ENCODE results near the gene ANO9. TPM values are rescaled to one million over a fixed set of nuclear protein-coding genes. Genes with fewer than 3 reads are reported as not detected.
"Not testable (repeated sequence)": the region's sequence is repeated elsewhere in the genome, so short reads cannot be mapped to it uniquely, and the experiment has no call there.

The ANO9 gene
- total RNA-seq, 1 experiment from 2014 or later = 16.6 TPM

GRCh38 chr11:425301-425700 is 16.5 kb downstream of the ANO9 start:
- no peaks in the 10 kb centered on the region for H3K4me1 ChIP-seq (ENCODE audit: insufficient read depth, low read length)
- no peaks in the 10 kb centered on the region for H3K79me2 ChIP-seq (ENCODE audit: low read length)
- no peaks in the 10 kb centered on the region for H3K27me3 ChIP-seq (ENCODE audit: low read length)
- no peaks in the 10 kb centered on the region for H3K9me3 ChIP-seq (ENCODE audit: low read length)
- ChIA-PET CTCF (no interaction called here), POLR2A (ENCODE audit: unreplicated experiment) (no interaction called here)
- intact Hi-C loops (cut with micrococcal nuclease) = no loop called here
- H3K36me3 ChIP-seq (ENCODE audit: low read depth, low read length) = no peaks in the 10 kb centered on the region
- H3K9me2 ChIP-seq (replicated peaks; ENCODE audit: low read length) = no peaks in the 10 kb centered on the region
- ATAC-seq (no peak), DNase-seq (no peak)
- H3F3A ChIP-seq (ENCODE audit: low read length, unreplicated experiment) = no peaks in the 10 kb centered on the region
- no peaks in the 10 kb centered on the region for H4K20me1 ChIP-seq (ENCODE audit: low read length)
- H3K9ac ChIP-seq (ENCODE audit: low read length) = no peak overlapping the region
- BruUV-seq (replicated peaks) = no TSS peak
- no peak overlapping the region for H3K4me2 ChIP-seq (ENCODE audit: low read length)
- no peak overlapping the region for H3K27ac ChIP-seq (ENCODE audit: low read length)
- no peak overlapping the region for H2AFZ ChIP-seq (ENCODE audit: low read length)
- TF ChIP-seq EZH2phosphoT487 (IDR thresholded peaks at IDR 0.05; ENCODE audit: borderline replicate concordance, low read length) (no peak), EZH2 (IDR thresholded peaks at IDR 0.05; ENCODE audit: low read length, unreplicated experiment) (no peak), CTCF (conservative IDR thresholded peaks at IDR 0.05; ENCODE audit: low read depth, low read length) (no peak)
- no peak overlapping the region for H3K4me3 ChIP-seq (ENCODE audit: low read length)

- CTCF ChIA-PET; intact Hi-C loops (cut with micrococcal nuclease); ATAC-seq: not testable (repeated sequence)
Observed at GRCh38 chr11:424766-425165, 17.0 kb downstream of the ANO9 start.

GRCh38 chr11:424232-424631 is 17.6 kb downstream of the ANO9 start:
- H3K4me1 ChIP-seq (ENCODE audit: insufficient read depth, low read length) = no peaks in the 10 kb centered on the region
- POLR2A ChIA-PET (ENCODE audit: unreplicated experiment) = no interaction called here
- no peaks in the 10 kb centered on the region for H4K20me1 ChIP-seq (ENCODE audit: low read length)
- no peak for DNase-seq
- no peaks in the 10 kb centered on the region for H3K9me2 ChIP-seq (replicated peaks; ENCODE audit: low read length)
- intact Hi-C loops (cut with micrococcal nuclease) = no loop called here
- CTCF ChIA-PET = no interaction called here
- BruUV-seq (replicated peaks) = no TSS peak
- no peaks in the 10 kb centered on the region for H3K79me2 ChIP-seq (ENCODE audit: low read length)
- H3K27ac ChIP-seq (ENCODE audit: low read length) = no peak overlapping the region
- H3K4me3 ChIP-seq (ENCODE audit: low read length) = no peak overlapping the region
- no peak for ATAC-seq
- no peaks in the 10 kb centered on the region for H3F3A ChIP-seq (ENCODE audit: low read length, unreplicated experiment)
- no peaks in the 10 kb centered on the region for H3K36me3 ChIP-seq (ENCODE audit: low read depth, low read length)
- no peaks in the 10 kb centered on the region for H3K27me3 ChIP-seq (ENCODE audit: low read length)
- TF ChIP-seq CTCF (conservative IDR thresholded peaks at IDR 0.05; ENCODE audit: low read depth, low read length) (no peak), EZH2 (IDR thresholded peaks at IDR 0.05; ENCODE audit: low read length, unreplicated experiment) (no peak), EZH2phosphoT487 (IDR thresholded peaks at IDR 0.05; ENCODE audit: borderline replicate concordance, low read length) (no peak)
- no peak overlapping the region for H2AFZ ChIP-seq (ENCODE audit: low read length)
- H3K9me3 ChIP-seq (ENCODE audit: low read length) = no peaks in the 10 kb centered on the region
- H3K4me2 ChIP-seq (ENCODE audit: low read length) = no peak overlapping the region
- H3K9ac ChIP-seq (ENCODE audit: low read length) = no peak overlapping the region

More at GRCh38 chr11:424766-425165, 17.0 kb downstream of the ANO9 start:
- H3K27ac ChIP-seq (ENCODE audit: low read length); H3K27me3 ChIP-seq (ENCODE audit: low read length); H3K4me1 ChIP-seq (ENCODE audit: insufficient read depth, low read length); POLR2A ChIA-PET (ENCODE audit: unreplicated experiment); DNase-seq; H3K9me2 ChIP-seq (replicated peaks; ENCODE audit: low read length); H3F3A ChIP-seq (ENCODE audit: low read length, unreplicated experiment); H3K4me2 ChIP-seq (ENCODE audit: low read length); H4K20me1 ChIP-seq (ENCODE audit: low read length); H2AFZ ChIP-seq (ENCODE audit: low read length); H3K4me3 ChIP-seq (ENCODE audit: low read length); H3K36me3 ChIP-seq (ENCODE audit: low read depth, low read length); H3K79me2 ChIP-seq (ENCODE audit: low read length); BruUV-seq (replicated peaks); H3K9ac ChIP-seq (ENCODE audit: low read length); H3K9me3 ChIP-seq (ENCODE audit: low read length): not testable (repeated sequence)
